Breast epithelium (tissue), 3 donors: Measurements from ENCODE around the gene UBAC2.

Experiments used
- POLR2A ChIP-seq: fragments of 450-650 bp; IDR thresholded peaks from one replicate; pipeline ENCODE4 v1.6.1; 2016; ENCODE audit warnings: antibody characterized with exemption, mild to moderate bottlenecking, moderate library complexity
- POLR2AphosphoS5 ChIP-seq, 3 donors: sonication (generic); formaldehyde crosslinking; IDR thresholded peaks; one replicate each; pipeline ENCODE4 v1.6.1; 2017; ENCODE audit warnings: antibody characterized with exemption in 3 of 3
- TF ChIP-seq, protein P1 (sequence below), 3 donors: fragments of 450-650 bp; IDR thresholded peaks; one replicate each; pipeline ENCODE4 v1.5.1; 2016 to 2017; ENCODE audit warnings: antibody characterized with exemption in 3 of 3, mild to moderate bottlenecking in 3 of 3, moderate library complexity in 3 of 3

DNA sequence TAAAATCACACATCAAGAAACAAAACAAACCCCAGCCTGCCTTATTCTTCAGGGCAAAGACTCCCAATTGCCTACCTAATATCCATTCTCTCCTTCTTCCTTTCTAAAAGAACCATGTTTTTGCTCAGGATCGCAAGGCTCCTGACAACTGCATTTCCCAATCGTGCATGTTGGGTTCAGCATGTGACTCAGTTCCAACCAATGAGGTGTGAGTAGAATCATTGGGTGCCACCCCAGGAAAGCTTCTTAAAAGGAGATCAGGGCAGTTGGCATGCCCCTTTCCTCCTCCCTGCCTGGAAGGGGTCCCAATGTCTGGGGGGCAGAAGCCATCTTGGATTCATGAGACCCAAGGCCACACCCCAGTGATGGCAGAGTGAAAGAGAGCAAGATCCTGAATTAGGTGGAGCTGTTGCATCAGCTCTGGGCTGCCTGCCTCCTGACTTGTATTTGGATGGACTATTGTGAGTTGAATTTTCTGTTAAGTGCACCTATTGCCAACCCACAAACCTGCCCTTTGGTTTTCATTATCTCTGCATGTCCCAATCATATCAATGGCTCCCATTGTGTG, 26.0 kb upstream of the UBAC2 start:
- TF ChIP-seq, protein P1, sequence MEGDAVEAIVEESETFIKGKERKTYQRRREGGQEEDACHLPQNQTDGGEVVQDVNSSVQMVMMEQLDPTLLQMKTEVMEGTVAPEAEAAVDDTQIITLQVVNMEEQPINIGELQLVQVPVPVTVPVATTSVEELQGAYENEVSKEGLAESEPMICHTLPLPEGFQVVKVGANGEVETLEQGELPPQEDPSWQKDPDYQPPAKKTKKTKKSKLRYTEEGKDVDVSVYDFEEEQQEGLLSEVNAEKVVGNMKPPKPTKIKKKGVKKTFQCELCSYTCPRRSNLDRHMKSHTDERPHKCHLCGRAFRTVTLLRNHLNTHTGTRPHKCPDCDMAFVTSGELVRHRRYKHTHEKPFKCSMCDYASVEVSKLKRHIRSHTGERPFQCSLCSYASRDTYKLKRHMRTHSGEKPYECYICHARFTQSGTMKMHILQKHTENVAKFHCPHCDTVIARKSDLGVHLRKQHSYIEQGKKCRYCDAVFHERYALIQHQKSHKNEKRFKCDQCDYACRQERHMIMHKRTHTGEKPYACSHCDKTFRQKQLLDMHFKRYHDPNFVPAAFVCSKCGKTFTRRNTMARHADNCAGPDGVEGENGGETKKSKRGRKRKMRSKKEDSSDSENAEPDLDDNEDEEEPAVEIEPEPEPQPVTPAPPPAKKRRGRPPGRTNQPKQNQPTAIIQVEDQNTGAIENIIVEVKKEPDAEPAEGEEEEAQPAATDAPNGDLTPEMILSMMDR (IDR thresholded peaks at IDR 0.05) = no peak
- TF ChIP-seq POLR2A (no peak), POLR2AphosphoS5 (IDR thresholded peaks at IDR 0.05) (no peak)
